Peyer's patch (tissue), 4 donors: Measurements from ENCODE around the gene APOL4.
"Not testable (repeated sequence)": the region's sequence is repeated elsewhere in the genome, so short reads cannot be mapped to it uniquely, and the experiment has no call there.

Source experiments
- POLR2A ChIP-seq, 2 donors: fragments of 450-650 bp; IDR thresholded peaks; one replicate each; pipeline ENCODE4 v1.5.1; 2017; ENCODE audit warnings: antibody characterized with exemption in 2 of 2, mild to moderate bottlenecking in 2 of 2, moderate library complexity in 2 of 2
- TF ChIP-seq, protein P1 (sequence below), 6 experiments: fragments of 450-650 bp in 4 of 6; fragments of 200-600 bp in 2 of 6; sonication (generic) in 1 of 6; IDR thresholded peaks; one replicate each; pipeline ENCODE4 v1.5.1; 2017 to 2019; ENCODE audit warnings: antibody characterized with exemption in 6 of 6, mild to moderate bottlenecking in 3 of 6, moderate library complexity in 1 of 6

DNA sequence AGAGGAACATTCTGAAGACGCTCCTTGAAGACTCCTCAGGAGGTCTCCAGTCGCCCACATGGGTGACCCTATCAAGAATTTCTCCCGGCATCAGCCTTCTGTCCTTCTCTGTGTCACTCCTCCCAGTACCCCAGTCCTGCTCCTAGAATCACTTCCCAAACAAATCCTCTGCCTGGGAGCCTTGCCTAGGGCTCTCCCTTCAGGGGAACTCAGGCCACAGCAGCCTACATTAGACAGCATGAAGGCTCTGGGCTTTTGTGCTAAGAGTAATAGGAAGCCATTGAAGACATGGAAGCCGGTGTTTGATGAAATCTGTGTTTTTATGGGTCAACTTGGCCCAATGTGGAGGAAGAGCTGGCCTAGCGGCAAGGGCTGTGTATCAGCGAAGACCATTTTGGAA is 13.7 kb downstream of the APOL4 start:
- TF ChIP-seq, protein P1, sequence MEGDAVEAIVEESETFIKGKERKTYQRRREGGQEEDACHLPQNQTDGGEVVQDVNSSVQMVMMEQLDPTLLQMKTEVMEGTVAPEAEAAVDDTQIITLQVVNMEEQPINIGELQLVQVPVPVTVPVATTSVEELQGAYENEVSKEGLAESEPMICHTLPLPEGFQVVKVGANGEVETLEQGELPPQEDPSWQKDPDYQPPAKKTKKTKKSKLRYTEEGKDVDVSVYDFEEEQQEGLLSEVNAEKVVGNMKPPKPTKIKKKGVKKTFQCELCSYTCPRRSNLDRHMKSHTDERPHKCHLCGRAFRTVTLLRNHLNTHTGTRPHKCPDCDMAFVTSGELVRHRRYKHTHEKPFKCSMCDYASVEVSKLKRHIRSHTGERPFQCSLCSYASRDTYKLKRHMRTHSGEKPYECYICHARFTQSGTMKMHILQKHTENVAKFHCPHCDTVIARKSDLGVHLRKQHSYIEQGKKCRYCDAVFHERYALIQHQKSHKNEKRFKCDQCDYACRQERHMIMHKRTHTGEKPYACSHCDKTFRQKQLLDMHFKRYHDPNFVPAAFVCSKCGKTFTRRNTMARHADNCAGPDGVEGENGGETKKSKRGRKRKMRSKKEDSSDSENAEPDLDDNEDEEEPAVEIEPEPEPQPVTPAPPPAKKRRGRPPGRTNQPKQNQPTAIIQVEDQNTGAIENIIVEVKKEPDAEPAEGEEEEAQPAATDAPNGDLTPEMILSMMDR (IDR thresholded peaks at IDR 0.05) = not testable (repeated sequence)
- not testable (repeated sequence) for TF ChIP-seq POLR2A (IDR thresholded peaks at IDR 0.05)
